Activated T-cell treated with anti-CD3 and anti-CD28 coated beads, Interleukin-2, amount 50 U/mL, for 4 hours (primary cell): ENCODE data around the gene CPLX1. TPM values are rescaled to one million over a fixed set of nuclear protein-coding genes. Genes with fewer than 3 reads are reported as not detected.

Experiments used
- ATAC-seq, 2 donors: fragments of 200-7000 bp; cut with Tn5 transposase; one replicate each; pipeline ENCODE4 v1.10.0; 2021
- DNase-seq: peaks from one replicate; pipeline ENCODE4 v3.0.0-alpha.2; 2020
- H3K27me3 Mint-ChIP-seq: one replicate; pipeline ENCODE4 v1.8.0; 2021; ENCODE audit warnings: low read depth, mixed read lengths
- H3K36me3 Mint-ChIP-seq: one replicate; pipeline ENCODE4 v1.8.0; 2022; ENCODE audit warnings: mixed read lengths; ENCODE audit not compliant: insufficient read depth
- H3K4me1 Mint-ChIP-seq: one replicate; pipeline ENCODE4 v1.8.0; 2021; ENCODE audit warnings: low read depth, mixed read lengths
- H3K4me3 Mint-ChIP-seq: one replicate; pipeline ENCODE4 v1.8.0; 2021; ENCODE audit warnings: mild to moderate bottlenecking, moderate library complexity, mixed read lengths
- H3K9me3 Mint-ChIP-seq: one replicate; pipeline ENCODE4 v1.8.0; 2021; ENCODE audit warnings: mixed read lengths
- total RNA-seq, 3 donors: library from RNA; stranded (reverse); gene quantifications; one replicate each; pipeline ENCODE4 v1.2.1, GENCODE V29; 2021

The CPLX1 gene
- total RNA-seq, 3 donors from 2014 or later = 0.50 to 1.0 (median 0.58) TPM

- peaks cover 14% of the 10 kb centered on the region for H3K36me3 Mint-ChIP-seq
- no peaks in the 10 kb centered on the region for H3K4me1 Mint-ChIP-seq
- ATAC-seq (no peak), DNase-seq (no peak)
- no peaks in the 10 kb centered on the region for H3K9me3 Mint-ChIP-seq
- no peaks in the 10 kb centered on the region for H3K27me3 Mint-ChIP-seq
- no peak overlapping the region for H3K4me3 Mint-ChIP-seq
These were observed 23.0 kb upstream of the CPLX1 start for GRCh38 chr4:848803-849477.

GRCh38 chr4:848307-848691 is 22.4 kb upstream of the CPLX1 start:
- H3K4me1 Mint-ChIP-seq = no peaks in the 10 kb centered on the region
- peaks cover 14% of the 10 kb centered on the region for H3K36me3 Mint-ChIP-seq
- ATAC-seq (no peak), DNase-seq (no peak)
- H3K4me3 Mint-ChIP-seq = no peak overlapping the region
- no peaks in the 10 kb centered on the region for H3K9me3 Mint-ChIP-seq
- H3K27me3 Mint-ChIP-seq = no peaks in the 10 kb centered on the region

GRCh38 chr4:845836-846251 is 19.9 kb upstream of the CPLX1 start:
- DNase-seq (no peak), ATAC-seq (no peak)
- Mint-ChIP-seq H3K27me3 (no peaks in the 10 kb centered on the region), H3K4me1 (peaks cover under 1% of the 10 kb centered on the region), H3K36me3 (peaks cover 19% of the 10 kb centered on the region), H3K9me3 (no peaks in the 10 kb centered on the region), H3K4me3 (no peak overlapping the region)

- no peak for ATAC-seq
- no peaks in the 10 kb centered on the region for H3K9me3 Mint-ChIP-seq
- H3K4me3 Mint-ChIP-seq = no peak overlapping the region
These were observed 19.4 kb upstream of the CPLX1 start for GRCh38 chr4:845233-845835.

GRCh38 chr4:844752-845232 is 18.9 kb upstream of the CPLX1 start:
- ATAC-seq (no peak), DNase-seq (no peak)
- Mint-ChIP-seq H3K4me1 (peaks cover 7% of the 10 kb centered on the region), H3K27me3 (no peaks in the 10 kb centered on the region), H3K36me3 (peaks cover 22% of the 10 kb centered on the region), H3K9me3 (no peaks in the 10 kb centered on the region), H3K4me3 (no peak overlapping the region)

More at GRCh38 chr4:845233-845835, 19.4 kb upstream of the CPLX1 start:
- Mint-ChIP-seq H3K36me3 (peaks cover 22% of the 10 kb centered on the region), H3K27me3 (no peaks in the 10 kb centered on the region), H3K4me1 (peaks cover 4% of the 10 kb centered on the region)
- DNase-seq = no peak

GRCh38 chr4:839675-840443 is 13.9 kb upstream of the CPLX1 start:
- Mint-ChIP-seq H3K27me3 (no peaks in the 10 kb centered on the region), H3K4me1 (peaks cover 8% of the 10 kb centered on the region), H3K4me3 (no peak overlapping the region), H3K9me3 (peaks cover 8% of the 10 kb centered on the region), H3K36me3 (peaks cover 14% of the 10 kb centered on the region)
- DNase-seq (no peak), ATAC-seq (peak; percentile 66 to 72)

GRCh38 chr4:837772-838171 is 11.8 kb upstream of the CPLX1 start:
- ATAC-seq (no peak), DNase-seq (no peak)
- peaks cover 15% of the 10 kb centered on the region for H3K4me1 Mint-ChIP-seq
- H3K9me3 Mint-ChIP-seq = peaks cover 8% of the 10 kb centered on the region
- no peak overlapping the region for H3K4me3 Mint-ChIP-seq
- no peaks in the 10 kb centered on the region for H3K27me3 Mint-ChIP-seq
- H3K36me3 Mint-ChIP-seq = peaks cover 10% of the 10 kb centered on the region

GRCh38 chr4:836750-837301 is 10.9 kb upstream of the CPLX1 start:
- peaks cover 5% of the 10 kb centered on the region for H3K36me3 Mint-ChIP-seq
- ATAC-seq = no peak
- no peak for DNase-seq
- peaks cover 15% of the 10 kb centered on the region for H3K4me1 Mint-ChIP-seq
- peaks cover 8% of the 10 kb centered on the region for H3K9me3 Mint-ChIP-seq
- H3K4me3 Mint-ChIP-seq = no peak overlapping the region
- no peaks in the 10 kb centered on the region for H3K27me3 Mint-ChIP-seq

GRCh38 chr4:836003-836511 is 10.1 kb upstream of the CPLX1 start:
- H3K36me3 Mint-ChIP-seq = peaks cover 3% of the 10 kb centered on the region
- peaks cover 15% of the 10 kb centered on the region for H3K4me1 Mint-ChIP-seq
- no peaks in the 10 kb centered on the region for H3K27me3 Mint-ChIP-seq
- no peak overlapping the region for H3K4me3 Mint-ChIP-seq
- peaks cover 8% of the 10 kb centered on the region for H3K9me3 Mint-ChIP-seq
- ATAC-seq (no peak), DNase-seq (no peak)

- ATAC-seq = no peak
- no peak overlapping the region for H3K4me3 Mint-ChIP-seq
- no peak for DNase-seq
These were observed 9.4 kb upstream of the CPLX1 start for GRCh38 chr4:835148-836002.

GRCh38 chr4:834368-835147 is 8.6 kb upstream of the CPLX1 start:
- Mint-ChIP-seq H3K27me3 (peaks cover 1% of the 10 kb centered on the region), H3K4me1 (peaks cover 8% of the 10 kb centered on the region), H3K36me3 (no peaks in the 10 kb centered on the region), H3K9me3 (peaks cover 8% of the 10 kb centered on the region), H3K4me3 (no peak overlapping the region)
- ATAC-seq (no peak), DNase-seq (no peak)

More at GRCh38 chr4:835148-836002, 9.4 kb upstream of the CPLX1 start:
- Mint-ChIP-seq H3K9me3 (peaks cover 8% of the 10 kb centered on the region), H3K36me3 (no peaks in the 10 kb centered on the region), H3K4me1 (peaks cover 11% of the 10 kb centered on the region), H3K27me3 (no peaks in the 10 kb centered on the region)

- ATAC-seq = no peak
- DNase-seq = no peak
- Mint-ChIP-seq H3K9me3 (peaks cover 8% of the 10 kb centered on the region), H3K27me3 (peaks cover 6% of the 10 kb centered on the region), H3K4me3 (no peak overlapping the region), H3K4me1 (peaks cover 7% of the 10 kb centered on the region), H3K36me3 (no peaks in the 10 kb centered on the region)
These were observed 7.9 kb upstream of the CPLX1 start for GRCh38 chr4:833731-834367.

GRCh38 chr4:833156-833555 is 7.2 kb upstream of the CPLX1 start:
- no peaks in the 10 kb centered on the region for H3K36me3 Mint-ChIP-seq
- ATAC-seq (peak in 1 of 2 donors; percentile 33), DNase-seq (no peak)
- H3K4me1 Mint-ChIP-seq = peaks cover 7% of the 10 kb centered on the region
- peaks cover 13% of the 10 kb centered on the region for H3K27me3 Mint-ChIP-seq
- peaks cover 8% of the 10 kb centered on the region for H3K9me3 Mint-ChIP-seq
- no peak overlapping the region for H3K4me3 Mint-ChIP-seq
